MM.1S (cell line): ENCODE measurements around the gene SIK2.
"Not testable (repeated sequence)": the region's sequence is repeated elsewhere in the genome, so short reads cannot be mapped to it uniquely, and the experiment has no call there.

Source experiments
- EZH2 ChIP-seq: fragments of 300-600 bp; sonication (generic); optimal IDR thresholded peaks from 2 replicates; pipeline ENCODE3; 2017; ENCODE audit warnings: low read depth, mild to moderate bottlenecking, antibody characterized with exemption, low read length, mixed read lengths
- EZH2phosphoT487 ChIP-seq: fragments of 300-600 bp; sonication (generic); IDR thresholded peaks from 2 replicates; pipeline ENCODE4 v1.6.1; 2018; ENCODE audit warnings: antibody characterized with exemption, low read length
- TF ChIP-seq, protein P1 (sequence below): fragments of 300-600 bp; sonication (generic); IDR thresholded peaks from 2 replicates; pipeline ENCODE4 v1.5.1; 2016; ENCODE audit warnings: antibody characterized with exemption, low read length, mixed read lengths

GRCh38 chr11:111657905-111658304 is 55.7 kb downstream of the SIK2 start:
- TF ChIP-seq, protein P1, sequence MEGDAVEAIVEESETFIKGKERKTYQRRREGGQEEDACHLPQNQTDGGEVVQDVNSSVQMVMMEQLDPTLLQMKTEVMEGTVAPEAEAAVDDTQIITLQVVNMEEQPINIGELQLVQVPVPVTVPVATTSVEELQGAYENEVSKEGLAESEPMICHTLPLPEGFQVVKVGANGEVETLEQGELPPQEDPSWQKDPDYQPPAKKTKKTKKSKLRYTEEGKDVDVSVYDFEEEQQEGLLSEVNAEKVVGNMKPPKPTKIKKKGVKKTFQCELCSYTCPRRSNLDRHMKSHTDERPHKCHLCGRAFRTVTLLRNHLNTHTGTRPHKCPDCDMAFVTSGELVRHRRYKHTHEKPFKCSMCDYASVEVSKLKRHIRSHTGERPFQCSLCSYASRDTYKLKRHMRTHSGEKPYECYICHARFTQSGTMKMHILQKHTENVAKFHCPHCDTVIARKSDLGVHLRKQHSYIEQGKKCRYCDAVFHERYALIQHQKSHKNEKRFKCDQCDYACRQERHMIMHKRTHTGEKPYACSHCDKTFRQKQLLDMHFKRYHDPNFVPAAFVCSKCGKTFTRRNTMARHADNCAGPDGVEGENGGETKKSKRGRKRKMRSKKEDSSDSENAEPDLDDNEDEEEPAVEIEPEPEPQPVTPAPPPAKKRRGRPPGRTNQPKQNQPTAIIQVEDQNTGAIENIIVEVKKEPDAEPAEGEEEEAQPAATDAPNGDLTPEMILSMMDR, result not testable (repeated sequence)
- not testable (repeated sequence) for TF ChIP-seq EZH2phosphoT487, EZH2
